ENCODE results near the gene ATOH8. TPM values are rescaled to one million over a fixed set of nuclear protein-coding genes. Genes with fewer than 3 reads are reported as not detected.

ATOH8 gene
- polyA plus RNA-seq, 1 donor (not counting 4 experiments of a cell fraction or from before 2014, with no cell fraction given), result not detected

- Histone ChIP-seq H3K79me2 (ENCODE audit: control insufficient read depth, insufficient read depth, low read length) (no peaks in the 10 kb centered on the region), H3K36me3 (ENCODE audit: control insufficient read depth in 2 of 2, extremely low read depth in 1 of 2, insufficient read depth in 2 of 2, low read length in 2 of 2) (no peaks in the 10 kb centered on the region), H3K9me3 (ENCODE audit: control insufficient read depth, low read depth, low read length) (no peaks in the 10 kb centered on the region), H3K4me2 (ENCODE audit: control insufficient read depth, extremely low read depth, insufficient read depth, low read depth, low read length) (no peak overlapping the region), H3K4me1 (ENCODE audit: control insufficient read depth, extremely low read depth, insufficient read depth, low read length) (no peaks in the 10 kb centered on the region), H3K4me3 (ENCODE audit: control insufficient read depth in 2 of 3, extremely low read depth in 1 of 3, insufficient read depth in 2 of 3, low read depth in 1 of 3, low read length in 3 of 3) (no peak overlapping the region), H3K27me3 (ENCODE audit: control insufficient read depth, extremely low read depth, insufficient read depth, low read length) (peaks cover 70% of the 10 kb centered on the region), H3K9me1 (ENCODE audit: control insufficient read depth, extremely low read depth, insufficient read depth, low read length) (no peaks in the 10 kb centered on the region), H3K9ac (ENCODE audit: control insufficient read depth, extremely low read depth, insufficient read depth, low read length) (no peak overlapping the region), H4K20me1 (ENCODE audit: control insufficient read depth, extremely low read depth, insufficient read depth, low read length) (no peaks in the 10 kb centered on the region), H2AFZ (ENCODE audit: control insufficient read depth, low read length) (no peak overlapping the region), H3K27ac (ENCODE audit: control insufficient read depth, insufficient read depth, low read length) (no peak overlapping the region)
- FAIRE-seq (no peak), DNase-seq (ENCODE audit: low read depth, low spot score) (no peak)
- no peak for TF ChIP-seq EZH2 (IDR thresholded peaks at IDR 0.05; ENCODE audit: low read length)
- dilution Hi-C loops (cut with MboI; ENCODE audit: extremely low pct_ligation_motif_present, low sequenced_read_pairs), result no loop called here
Observed at GRCh38 chr2:85761512-85761944, 7.7 kb downstream of the ATOH8 start.

- Histone ChIP-seq H3K9me3 (ENCODE audit: control insufficient read depth, low read depth, low read length) (no peaks in the 10 kb centered on the region), H3K9ac (ENCODE audit: control insufficient read depth, extremely low read depth, insufficient read depth, low read length) (no peak overlapping the region), H3K9me1 (ENCODE audit: control insufficient read depth, extremely low read depth, insufficient read depth, low read length) (no peaks in the 10 kb centered on the region), H3K36me3 (ENCODE audit: control insufficient read depth in 2 of 2, extremely low read depth in 1 of 2, insufficient read depth in 2 of 2, low read length in 2 of 2) (no peaks in the 10 kb centered on the region), H3K4me1 (ENCODE audit: control insufficient read depth, extremely low read depth, insufficient read depth, low read length) (no peaks in the 10 kb centered on the region), H3K27me3 (ENCODE audit: control insufficient read depth, extremely low read depth, insufficient read depth, low read length) (peaks cover 72% of the 10 kb centered on the region), H4K20me1 (ENCODE audit: control insufficient read depth, extremely low read depth, insufficient read depth, low read length) (no peaks in the 10 kb centered on the region), H3K27ac (ENCODE audit: control insufficient read depth, insufficient read depth, low read length) (no peak overlapping the region), H2AFZ (ENCODE audit: control insufficient read depth, low read length) (no peak overlapping the region), H3K4me3 (ENCODE audit: control insufficient read depth in 2 of 3, extremely low read depth in 1 of 3, insufficient read depth in 2 of 3, low read depth in 1 of 3, low read length in 3 of 3) (no peak overlapping the region), H3K4me2 (ENCODE audit: control insufficient read depth, extremely low read depth, insufficient read depth, low read depth, low read length) (no peak overlapping the region), H3K79me2 (ENCODE audit: control insufficient read depth, insufficient read depth, low read length) (no peaks in the 10 kb centered on the region)
- no peak for TF ChIP-seq EZH2 (IDR thresholded peaks at IDR 0.05; ENCODE audit: low read length)
- TF ChIP-seq CTCF (optimal IDR thresholded peaks at IDR 0.05 in 1 of 3, IDR thresholded peaks at IDR 0.05 in 1 of 3, conservative IDR thresholded peaks at IDR 0.05 in 1 of 3; ENCODE audit: extremely low read depth in 1 of 3, insufficient read depth in 2 of 3, low read length in 3 of 3), result no peak
- no peak for DNase-seq (ENCODE audit: low read depth, low spot score)
- no peak for FAIRE-seq
- dilution Hi-C loops (cut with MboI; ENCODE audit: extremely low pct_ligation_motif_present, low sequenced_read_pairs), result no loop called here
Observed at GRCh38 chr2:85761946-85762345, 8.2 kb downstream of the ATOH8 start.

GRCh38 chr2:85763132-85763531, 9.3 kb downstream of the ATOH8 start:
- Histone ChIP-seq H4K20me1 (ENCODE audit: control insufficient read depth, extremely low read depth, insufficient read depth, low read length) (no peaks in the 10 kb centered on the region), H3K36me3 (ENCODE audit: control insufficient read depth in 2 of 2, extremely low read depth in 1 of 2, insufficient read depth in 2 of 2, low read length in 2 of 2) (no peaks in the 10 kb centered on the region), H3K9ac (ENCODE audit: control insufficient read depth, extremely low read depth, insufficient read depth, low read length) (no peak overlapping the region), H2AFZ (ENCODE audit: control insufficient read depth, low read length) (no peak overlapping the region), H3K9me3 (ENCODE audit: control insufficient read depth, low read depth, low read length) (no peaks in the 10 kb centered on the region), H3K79me2 (ENCODE audit: control insufficient read depth, insufficient read depth, low read length) (no peaks in the 10 kb centered on the region), H3K27me3 (ENCODE audit: control insufficient read depth, extremely low read depth, insufficient read depth, low read length) (peaks cover 72% of the 10 kb centered on the region), H3K27ac (ENCODE audit: control insufficient read depth, insufficient read depth, low read length) (no peak overlapping the region), H3K4me2 (ENCODE audit: control insufficient read depth, extremely low read depth, insufficient read depth, low read depth, low read length) (no peak overlapping the region), H3K4me3 (ENCODE audit: control insufficient read depth in 2 of 3, extremely low read depth in 1 of 3, insufficient read depth in 2 of 3, low read depth in 1 of 3, low read length in 3 of 3) (no peak overlapping the region), H3K4me1 (ENCODE audit: control insufficient read depth, extremely low read depth, insufficient read depth, low read length) (no peaks in the 10 kb centered on the region), H3K9me1 (ENCODE audit: control insufficient read depth, extremely low read depth, insufficient read depth, low read length) (no peaks in the 10 kb centered on the region)
- dilution Hi-C loops (cut with MboI; ENCODE audit: extremely low pct_ligation_motif_present, low sequenced_read_pairs), result no loop called here
- DNase-seq (ENCODE audit: low read depth, low spot score) (no peak), FAIRE-seq (no peak)
- TF ChIP-seq EZH2 (IDR thresholded peaks at IDR 0.05; ENCODE audit: low read length) (no peak), CTCF (optimal IDR thresholded peaks at IDR 0.05 in 1 of 3, IDR thresholded peaks at IDR 0.05 in 1 of 3, conservative IDR thresholded peaks at IDR 0.05 in 1 of 3; ENCODE audit: extremely low read depth in 1 of 3, insufficient read depth in 2 of 3, low read length in 3 of 3) (no peak)
